Hippocampal formation (tissue), 2 donors: Measurements from ENCODE around the gene PSMA8.
"Not testable (repeated sequence)": the region's sequence is repeated elsewhere in the genome, so short reads cannot be mapped to it uniquely, and the experiment has no call there.

Experiments used
- DNase-seq, 2 donors: peaks; one replicate each; lab custom pipeline; 2025; lab: John Stamatoyannopoulos, UW

PSMA8 gene

DNA sequence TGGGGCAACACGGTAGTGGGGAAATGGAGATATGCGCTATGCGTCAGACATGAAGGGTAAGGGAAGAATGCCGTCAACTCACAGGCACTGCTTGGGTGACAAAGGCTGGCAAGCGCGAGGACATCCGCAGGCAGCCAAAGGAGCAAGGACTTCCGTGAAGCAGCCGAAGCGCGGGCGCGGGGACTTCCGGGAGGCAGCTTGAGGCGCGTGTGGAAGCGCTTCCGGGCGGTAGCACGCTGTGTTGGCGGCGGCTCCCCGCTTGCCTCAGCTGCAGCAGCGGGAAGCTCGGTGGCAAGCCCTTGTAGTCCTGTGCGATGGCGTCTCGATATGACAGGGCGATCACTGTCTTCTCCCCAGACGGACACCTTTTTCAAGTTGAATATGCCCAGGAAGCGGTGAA, at the start of gene PSMA8:
PSMA8 (plus strand) TSS at position 218 of the 400 bp plus-strand sequence; CDS start at position 315, 97 bp downstream.
- no peak for DNase-seq

- DNase-seq, result no peak
These were observed 48.6 kb upstream of the PSMA8 start for GRCh38 chr18:26085056-26085455.

DNA sequence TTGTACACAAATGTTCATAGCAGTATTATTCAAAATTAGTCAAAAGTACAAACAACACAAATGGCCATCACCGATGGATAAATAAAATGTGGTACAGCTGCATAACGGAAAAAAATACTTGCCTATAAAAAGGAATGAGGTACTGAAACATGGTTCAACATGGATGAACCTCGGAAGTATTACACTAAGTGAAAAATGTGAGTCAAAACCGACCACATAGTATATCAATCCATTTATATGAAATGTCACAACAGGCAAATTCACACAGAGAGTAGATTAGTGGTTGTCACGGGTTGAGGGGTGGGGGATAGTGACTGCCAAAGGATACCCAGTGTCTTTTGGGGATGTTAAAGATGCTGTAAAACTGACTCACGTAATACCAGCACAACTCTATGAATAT, 46.7 kb upstream of the PSMA8 start:
- DNase-seq, result no peak

DNA sequence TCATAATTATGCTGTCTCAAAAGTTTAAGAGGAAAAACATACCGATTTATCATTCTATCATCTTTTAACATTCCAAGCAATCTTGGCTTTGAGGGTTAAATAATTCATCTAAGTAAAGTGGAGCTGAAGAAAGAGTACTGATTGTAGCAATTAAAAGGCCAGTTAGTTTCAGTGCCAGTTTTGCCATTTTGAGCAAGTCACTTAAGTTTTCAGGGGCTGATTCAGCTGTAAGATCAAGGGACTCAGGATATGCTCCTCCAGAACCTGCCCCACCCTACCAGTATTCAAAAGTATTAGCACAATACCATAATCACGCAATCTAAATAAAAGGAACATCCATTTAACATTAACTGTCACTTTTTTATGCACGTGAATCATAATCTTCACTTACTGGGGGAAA, 45.2 kb upstream of the PSMA8 start:
- DNase-seq, result no peak

DNA sequence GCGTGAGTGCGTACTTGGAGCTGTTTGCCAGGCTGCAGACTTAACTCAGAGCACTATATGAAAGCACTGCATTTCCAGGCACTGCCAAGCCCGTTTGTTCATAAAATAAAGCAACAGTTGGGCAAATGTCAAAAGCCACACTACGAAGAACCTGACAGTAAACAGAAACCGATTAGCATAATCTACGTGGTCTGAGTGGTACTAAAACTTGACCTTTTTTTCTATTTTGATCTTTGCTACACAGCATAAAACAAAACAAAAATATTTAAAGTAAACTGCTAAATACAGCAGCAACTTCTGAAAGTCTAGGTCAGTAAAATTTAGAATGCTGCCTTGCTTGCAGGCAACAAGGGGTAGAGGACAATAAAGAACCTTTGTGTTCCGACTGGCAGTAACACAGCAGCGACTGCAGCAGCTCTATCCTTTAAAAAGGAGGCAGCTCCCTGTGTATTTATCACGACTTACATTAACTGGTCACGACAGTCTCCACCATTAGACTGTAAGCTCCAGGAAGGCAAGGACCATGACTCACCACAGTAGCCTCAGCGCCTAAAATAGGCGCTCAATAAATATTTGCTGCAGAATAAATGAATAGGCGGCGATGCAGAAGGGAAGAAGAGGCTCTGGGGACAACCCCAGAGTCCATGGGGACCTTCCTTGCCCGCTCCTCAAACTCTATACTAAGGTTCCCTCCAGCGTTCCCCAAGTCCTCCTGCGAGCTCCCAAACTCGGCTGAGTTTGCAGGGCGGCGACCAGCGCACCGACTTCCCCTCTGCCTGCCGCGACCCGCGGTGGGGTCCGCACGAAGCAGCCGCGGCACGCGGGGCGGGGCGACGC, 44.2 kb upstream of the PSMA8 start:
- peak; percentile 29 to 61 for DNase-seq

GRCh38 chr18:26090130-26091046, 43.3 kb upstream of the PSMA8 start, which contains the start of gene SS18:
Gene SS18 (minus strand): TSS chr18:26090613. CDS start chr18:26090569, 44 bp downstream.
- peak; percentile 89 to 95 for DNase-seq

DNA sequence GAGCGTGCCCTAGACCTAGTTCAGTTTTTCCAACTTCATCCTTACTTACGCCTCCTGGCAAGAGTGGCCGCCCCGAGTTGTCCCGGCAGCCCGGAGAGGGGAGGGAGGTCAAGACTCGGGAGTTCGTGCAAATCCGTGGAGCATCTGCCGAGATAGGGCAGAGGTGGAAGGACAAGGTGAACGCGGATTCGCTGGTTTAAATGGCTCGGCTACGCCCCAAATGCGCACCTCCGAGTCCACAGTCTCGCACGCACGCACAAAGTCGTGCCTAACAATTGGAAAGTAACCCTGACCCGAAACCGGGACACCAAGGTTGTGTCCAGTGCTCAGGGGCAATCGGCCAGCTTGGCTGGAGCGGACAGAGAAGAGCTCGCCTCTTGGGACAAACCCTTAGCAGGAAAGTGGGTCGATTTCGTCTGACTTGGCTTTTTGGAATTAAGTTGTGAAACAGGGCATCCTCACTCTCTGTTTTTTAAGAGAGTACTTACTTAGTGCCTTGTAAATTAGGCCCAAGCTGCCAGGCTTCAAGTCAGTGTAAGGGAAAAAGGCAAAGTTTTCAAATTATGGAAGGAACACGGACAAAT, 42.5 kb upstream of the PSMA8 start:
- peak in 1 of 2 donors; percentile 4 for DNase-seq

DNA sequence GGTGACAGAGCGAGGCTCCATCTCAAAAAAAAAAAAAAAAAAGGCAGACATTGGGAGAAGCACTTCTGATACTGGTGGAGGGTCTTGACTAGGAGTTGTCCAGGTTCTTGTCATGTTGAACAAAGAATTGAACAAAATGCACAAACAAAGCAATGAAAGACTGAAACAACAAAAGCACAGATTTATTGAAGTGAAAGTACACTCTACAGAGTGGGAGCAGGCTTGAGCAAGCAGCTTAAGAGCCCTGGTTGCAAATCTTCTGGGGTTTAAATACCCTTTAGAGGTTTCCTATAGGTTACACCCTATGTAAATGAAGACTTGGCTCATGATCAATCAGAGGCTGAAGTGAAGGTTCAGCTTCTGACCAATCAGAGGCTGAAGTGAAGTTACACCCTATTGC, 36.8 kb upstream of the PSMA8 start:
- no peak for DNase-seq

GRCh38 chr18:26097563-26097962, 36.1 kb upstream of the PSMA8 start:
- DNase-seq, result no peak

GRCh38 chr18:26103579-26103978, 30.1 kb upstream of the PSMA8 start:
- DNase-seq, result no peak

- no peak for DNase-seq
These were observed 29.6 kb upstream of the PSMA8 start for GRCh38 chr18:26104035-26104434.

- DNase-seq, result no peak
These were observed 14.4 kb upstream of the PSMA8 start for GRCh38 chr18:26119246-26119645.

DNA sequence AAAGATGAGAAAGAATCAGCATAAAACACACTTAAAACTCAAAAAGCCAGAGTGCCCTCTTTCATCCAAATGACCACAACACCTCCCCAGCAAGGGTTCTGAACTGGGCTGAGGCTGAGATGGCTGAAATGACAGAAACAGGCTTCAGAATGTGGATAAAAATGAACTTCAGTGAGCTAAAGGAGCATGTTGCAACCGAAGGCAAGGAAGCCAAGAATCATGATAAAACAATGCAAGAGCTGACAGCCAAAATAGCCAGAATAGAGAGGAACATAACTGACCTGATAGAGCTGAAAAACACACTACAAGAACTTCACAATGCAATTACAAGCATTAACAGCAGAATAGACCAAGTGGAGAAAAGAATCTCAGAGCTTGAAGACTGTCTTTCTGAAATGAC, 12.2 kb upstream of the PSMA8 start:
- no peak for DNase-seq

GRCh38 chr18:26121994-26122393, 11.7 kb upstream of the PSMA8 start:
- DNase-seq, result not testable (repeated sequence)

- DNase-seq, result no peak
These were observed 5.9 kb upstream of the PSMA8 start for GRCh38 chr18:26127786-26128185.

DNA sequence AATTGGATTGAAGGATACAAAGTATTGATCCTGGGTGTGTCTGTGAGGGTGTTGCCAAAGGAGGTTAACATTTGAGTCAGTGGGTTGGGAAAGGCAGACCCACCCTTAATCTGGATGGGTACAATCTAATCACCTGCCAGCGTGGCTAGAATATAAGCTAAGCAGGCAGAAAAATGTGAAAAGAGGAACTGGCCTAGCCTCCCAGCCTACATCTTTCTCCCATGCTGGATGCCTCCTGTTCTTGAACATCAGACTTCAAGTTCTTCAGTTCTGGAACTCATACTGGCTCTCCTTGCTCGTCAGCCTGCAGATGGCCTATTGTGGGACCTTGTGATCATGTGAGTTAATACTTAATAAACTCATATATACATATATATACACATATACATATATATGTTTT, 5.5 kb upstream of the PSMA8 start:
- not testable (repeated sequence) for DNase-seq

GRCh38 chr18:26134107-26134506, 438 bp downstream of the PSMA8 start:
- no peak for DNase-seq

DNA sequence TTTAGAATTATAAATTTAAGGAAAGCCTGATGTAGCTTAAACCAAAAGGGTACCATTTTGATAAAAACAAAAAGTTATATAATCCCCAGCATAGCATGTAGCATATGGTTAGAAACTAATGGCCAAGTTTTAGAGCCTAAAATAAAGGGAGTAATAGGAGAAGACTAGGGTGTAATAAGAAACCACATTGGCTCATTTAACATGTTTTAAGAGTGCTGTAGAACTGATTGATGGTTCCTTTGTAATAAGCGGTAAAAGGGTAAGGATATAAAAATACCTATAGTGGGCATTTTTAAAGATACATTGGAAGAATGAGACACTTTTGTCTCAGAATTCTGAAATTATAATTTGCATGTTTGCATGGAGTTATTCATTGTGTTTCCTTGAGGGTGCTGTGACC, 1.9 kb downstream of the PSMA8 start:
- DNase-seq, result no peak

DNA sequence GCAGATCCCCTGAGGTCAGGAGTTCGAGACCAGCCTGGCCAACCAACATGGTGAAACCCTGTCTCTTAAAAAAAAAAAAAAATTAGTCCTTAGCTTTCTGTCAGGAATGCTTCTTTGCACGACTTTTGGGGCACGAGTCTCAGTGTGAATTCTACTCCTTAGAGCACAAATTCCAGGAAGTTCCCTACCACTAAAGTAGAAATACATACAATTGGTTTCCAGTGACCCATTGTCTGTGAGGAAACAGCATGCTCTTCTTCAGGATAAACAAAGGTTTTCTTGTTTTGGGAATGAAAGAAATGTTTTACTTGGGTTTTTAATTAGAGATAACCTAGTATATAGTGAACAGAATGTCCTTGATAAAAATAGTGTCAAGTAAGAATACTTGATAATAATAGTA, 23.7 kb downstream of the PSMA8 start:
- DNase-seq, result no peak

DNA sequence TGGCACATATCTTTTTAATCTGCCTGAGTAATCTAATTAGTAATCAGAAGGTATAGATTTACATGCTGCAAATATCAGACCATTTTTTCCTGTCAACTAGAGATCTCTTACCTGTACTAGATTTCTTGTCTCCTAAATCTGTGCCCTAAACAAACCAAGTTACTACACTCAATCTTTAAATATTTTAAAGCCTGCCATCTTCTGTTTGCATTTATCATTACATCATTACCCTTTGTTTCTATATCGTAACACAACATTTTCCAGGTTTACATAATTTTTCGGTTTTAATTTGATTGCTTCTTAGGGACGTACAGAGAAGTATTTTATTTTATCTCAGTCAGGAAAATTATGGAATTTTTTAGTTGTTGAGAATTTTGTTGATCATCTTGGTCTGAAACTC, 25.7 kb downstream of the PSMA8 start:
- DNase-seq, result peak in 1 of 2 donors; percentile 0

- DNase-seq, result no peak
These were observed 30.9 kb downstream of the PSMA8 start for GRCh38 chr18:26164571-26164970.

GRCh38 chr18:26167592-26167991, 33.9 kb downstream of the PSMA8 start:
- DNase-seq, result not testable (repeated sequence)
